ENCODE data around the gene RAVER1.
A peak's percentile ranks its signal among the peaks of the same experiment; 100 is the strongest.
"Not testable (repeated sequence)": the region's sequence is repeated elsewhere in the genome, so short reads cannot be mapped to it uniquely, and the experiment has no call there.

The RAVER1 gene

GRCh38 chr19:10343495-10343894 is 10.2 kb upstream of the RAVER1 start:
- no peak for DNase-seq (ENCODE audit: low spot score)

GRCh38 chr19:10339977-10340376 is 6.6 kb upstream of the RAVER1 start:
- no peak for DNase-seq (ENCODE audit: low spot score)

- peak; percentile 72 for DNase-seq (ENCODE audit: low spot score)
Measured at GRCh38 chr19:10339380-10339960, 6.1 kb upstream of the RAVER1 start, which contains the start of gene ICAM3. TSS of gene ICAM3 (minus strand) at chr19:10339624. CDS start at chr19:10339614, 10 bp downstream.

- no peak for DNase-seq (ENCODE audit: low spot score)
Measured at GRCh38 chr19:10338940-10339339, 5.6 kb upstream of the RAVER1 start.

GRCh38 chr19:10336725-10337124 is 3.4 kb upstream of the RAVER1 start:
- DNase-seq (ENCODE audit: low spot score), result not testable (repeated sequence)

GRCh38 chr19:10335352-10335985 is 2.1 kb upstream of the RAVER1 start:
- DNase-seq (ENCODE audit: low spot score), result no peak

- peak; percentile 34 for DNase-seq (ENCODE audit: low spot score)
Measured at GRCh38 chr19:10334588-10335351, 1.4 kb upstream of the RAVER1 start.

- DNase-seq (ENCODE audit: low spot score), result no peak
Measured at GRCh38 chr19:10333758-10334587, 644 bp upstream of the RAVER1 start.

- DNase-seq (ENCODE audit: low spot score), result no peak
Measured at GRCh38 chr19:10332158-10332964, 968 bp downstream of the RAVER1 start.

GRCh38 chr19:10329555-10329954 is 3.8 kb downstream of the RAVER1 start:
- no peak for DNase-seq (ENCODE audit: low spot score)

GRCh38 chr19:10328558-10329429 is 4.5 kb downstream of the RAVER1 start:
- DNase-seq (ENCODE audit: low spot score), result no peak

- DNase-seq (ENCODE audit: low spot score), result no peak
Measured at GRCh38 chr19:10327793-10328192, 5.5 kb downstream of the RAVER1 start.

- DNase-seq (ENCODE audit: low spot score), result no peak
Measured at GRCh38 chr19:10325732-10326131, 7.6 kb downstream of the RAVER1 start.

GRCh38 chr19:10321874-10322835 is 11.2 kb downstream of the RAVER1 start:
- DNase-seq (ENCODE audit: low spot score), result no peak

- no peak for DNase-seq (ENCODE audit: low spot score)
Measured at GRCh38 chr19:10321417-10321797, 11.9 kb downstream of the RAVER1 start.

GRCh38 chr19:10320602-10321416 is 12.5 kb downstream of the RAVER1 start:
- DNase-seq (ENCODE audit: low spot score), result no peak

- DNase-seq (ENCODE audit: low spot score), result no peak
Measured at GRCh38 chr19:10318807-10319682, 14.3 kb downstream of the RAVER1 start.
